Right lobe of liver (tissue), 6 donors: Measurements from ENCODE around the gene ATG10. TPM values are rescaled to one million over a fixed set of nuclear protein-coding genes. Genes with fewer than 3 reads are reported as not detected.

Source experiments
- ATAC-seq, 4 donors: fragments of 200-7000 bp; cut with Tn5 transposase; one replicate each; pipeline ENCODE4 v1.9.1; 2020; ENCODE audit warnings: mild to moderate bottlenecking in 4 of 4, moderate library complexity in 4 of 4
- DNase-seq, 3 donors: peaks; one replicate each; pipeline ENCODE4 v3.0.0-alpha.2; 2020
- H3K27ac ChIP-seq, 3 donors: fragments of 200-600 bp; one replicate each; pipeline ENCODE4 v1.8.0; 2022
- H3K27me3 ChIP-seq, 2 donors: fragments of 200-600 bp; one replicate each; pipeline ENCODE4 v1.8.0; 2022
- H3K36me3 ChIP-seq, 4 donors: fragments of 200-600 bp; sonication (generic) in 1 of 4; one replicate each; pipeline versions ENCODE4 v1.5.1 to v1.8.0; 2017 to 2022; ENCODE audit warnings: control low read depth in 1 of 4
- H3K4me1 ChIP-seq, 4 donors: fragments of 200-600 bp; sonication (generic) in 1 of 4; one replicate each; pipeline versions ENCODE4 v1.5.1 to v1.8.0; 2017 to 2022; ENCODE audit warnings: control low read depth in 1 of 4
- H3K4me3 ChIP-seq, 3 donors: fragments of 200-600 bp; one replicate each; pipeline ENCODE4 v1.8.0; 2022
- H3K9me3 ChIP-seq, 4 donors: fragments of 200-600 bp; sonication (generic) in 1 of 4; one replicate each; pipeline versions ENCODE4 v1.5.1 to v1.8.0; 2017 to 2022; ENCODE audit warnings: control low read depth in 1 of 4
- CTCF ChIP-seq, 4 donors: fragments of 200-600 bp in 3 of 4; fragments of 450-650 bp in 1 of 4; IDR thresholded peaks; one replicate each; pipeline versions ENCODE4 v1.5.1 to v1.8.0; 2016 to 2022; ENCODE audit warnings: antibody characterized with exemption in 4 of 4, mild to moderate bottlenecking in 2 of 4
- POLR2A ChIP-seq: fragments of 450-650 bp; IDR thresholded peaks from one replicate; pipeline ENCODE4 v1.6.1; 2017; ENCODE audit warnings: antibody characterized with exemption, mild to moderate bottlenecking
- WGBS: methylation state at CpG from one replicate; pipeline ENCODE4 v1.1.6; 2018; ENCODE audit warnings: low coverage, low lambda C conversion rate; ENCODE audit not compliant: insufficient coverage; ENCODE audit errors: missing lambda C conversion rate; 5-methylcytosine and 5-hydroxymethylcytosine counted together
- intact Hi-C, 2 donors: fragments of 100-400 bp; cut with DNase I; formaldehyde crosslinking; loops; one replicate each; pipeline versions ENCODE4 v1.11.2 to v1.14.1; 2022
- total RNA-seq, 6 experiments: library from RNA; depleted of rRNA in 2 of 6; stranded (reverse); fragments of >200 nt in 2 of 6; fragmentation: NEBNext Ultra II Directional in 3 of 6; extraction: Animal tissue kit (Norgen Biotek cat#: 25700) in 3 of 6; gene quantifications; one replicate each; pipeline versions ENCODE4 v1.1.0 to v1.2.4, GENCODE V29; 2016 to 2023
- donor health status: DM: no; HTN: yes; CAD: no.
- donor health status: DM: no; HTN: no; CAD: no.
- donor health status: DM: no; HTN: no; CAD: no.
- donor health status: DM: no; HTN: yes; CAD: no.
- donor health status: DM: no; HTN: yes; CAD: no.

The ATG10 gene
- total RNA-seq, 6 experiments from 2014 or later: 2.9 to 8.0 (median 4.4) TPM

DNA sequence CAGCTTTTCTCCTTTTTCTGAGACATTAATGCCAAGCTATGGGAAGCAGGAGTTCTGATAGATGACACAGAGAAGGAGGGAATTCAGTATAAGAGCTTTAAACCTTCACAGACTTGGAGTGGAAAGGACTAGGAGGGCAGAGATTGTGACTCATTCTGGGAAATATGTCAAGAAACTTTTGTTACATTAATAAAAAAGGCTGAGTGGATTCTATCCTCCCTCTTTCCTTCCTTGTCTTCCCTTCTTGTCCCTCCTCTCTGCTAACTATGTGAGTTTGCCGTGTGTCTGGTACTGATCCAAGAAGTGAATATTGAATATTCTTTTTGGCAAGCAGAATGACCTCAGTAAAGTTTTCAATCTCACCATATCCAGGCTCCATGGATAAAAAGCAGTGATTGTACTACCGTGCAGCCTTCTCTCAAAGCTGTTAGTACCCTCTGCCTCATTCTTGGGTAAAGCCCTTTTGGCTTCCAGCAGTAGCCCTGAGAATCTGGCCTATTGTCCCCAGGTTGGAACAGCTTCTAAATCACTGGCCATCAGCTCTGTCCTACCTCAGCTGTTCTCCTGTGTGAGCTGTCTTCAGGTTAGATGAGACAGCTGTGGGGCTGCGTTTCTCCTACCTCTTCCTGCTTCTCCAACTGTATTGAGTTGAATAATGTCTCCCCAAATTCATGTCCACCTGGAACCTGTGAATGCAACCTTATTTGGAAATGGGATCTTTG is 73.9 kb downstream of the ATG10 start:
- DNase-seq: no peak
- Histone ChIP-seq H3K4me1 (no peaks in the 10 kb centered on the region), H3K9me3 (no peaks in the 10 kb centered on the region), H3K36me3 (no peaks in the 10 kb centered on the region), H3K27ac (no peak overlapping the region), H3K27me3 (no peaks in the 10 kb centered on the region), H3K4me3 (no peak overlapping the region)
- intact Hi-C loops: no loop called here
- no peak for ATAC-seq
- no peak for TF ChIP-seq POLR2A
- TF ChIP-seq CTCF (IDR thresholded peaks at IDR 0.05): no peak
- WGBS: 71% methylated on average over 3 of the region's 3 CpGs

DNA sequence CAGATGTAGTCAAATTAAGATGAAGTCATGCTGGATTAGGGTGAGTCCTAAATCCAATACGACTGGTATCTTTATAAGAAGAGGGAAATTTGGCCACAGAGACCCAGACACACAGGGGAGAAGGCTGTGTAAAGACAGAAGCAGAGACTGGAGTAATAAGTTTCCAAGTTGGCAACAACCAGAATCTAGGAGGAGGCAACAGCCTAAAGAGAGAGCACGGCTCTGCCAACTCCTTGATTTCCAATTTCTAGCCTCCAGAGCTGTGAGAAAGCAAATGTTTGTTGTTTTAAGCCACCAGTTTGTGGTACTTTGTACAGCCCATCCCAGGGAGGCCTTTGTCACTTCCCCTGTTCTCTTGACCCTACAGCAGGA is 74.4 kb downstream of the ATG10 start:
- Histone ChIP-seq H3K27ac (no peak overlapping the region), H3K4me1 (no peaks in the 10 kb centered on the region), H3K4me3 (no peak overlapping the region), H3K27me3 (no peaks in the 10 kb centered on the region), H3K36me3 (no peaks in the 10 kb centered on the region), H3K9me3 (no peaks in the 10 kb centered on the region)
- DNase-seq (no peak), ATAC-seq (no peak)
- intact Hi-C loops: no loop called here
- 92% methylated on average over 2 of the region's 2 CpGs for WGBS
- TF ChIP-seq CTCF (IDR thresholded peaks at IDR 0.05): no peak
- no peak for TF ChIP-seq POLR2A

DNA sequence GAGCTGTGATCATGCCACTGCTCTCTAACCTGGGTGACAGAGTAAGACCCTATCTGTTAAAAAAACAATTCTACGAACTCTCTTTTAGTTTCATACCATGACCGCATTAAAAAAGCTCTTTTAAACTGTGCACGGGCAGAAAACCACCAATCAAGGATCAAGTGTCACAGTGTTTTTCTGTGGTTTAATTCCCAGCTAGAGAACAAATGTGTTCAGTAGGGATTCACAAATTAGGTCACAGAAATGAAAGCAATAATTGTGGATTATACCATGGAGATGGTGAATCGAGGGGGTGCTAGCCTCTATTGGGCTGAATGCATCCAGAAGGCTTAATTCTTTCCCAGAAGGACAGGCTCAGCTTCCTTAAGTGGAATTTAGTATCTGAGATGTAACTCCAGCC is 79.1 kb downstream of the ATG10 start:
- no peak for DNase-seq
- WGBS: 93% methylated on average over 4 of the region's 4 CpGs
- Histone ChIP-seq H3K4me1 (no peaks in the 10 kb centered on the region), H3K4me3 (no peak overlapping the region), H3K27ac (no peak overlapping the region), H3K36me3 (no peaks in the 10 kb centered on the region), H3K9me3 (no peaks in the 10 kb centered on the region), H3K27me3 (no peaks in the 10 kb centered on the region)
- intact Hi-C loops: no loop called here
- no peak for ATAC-seq
- TF ChIP-seq POLR2A: no peak
- no peak for TF ChIP-seq CTCF (IDR thresholded peaks at IDR 0.05)

DNA sequence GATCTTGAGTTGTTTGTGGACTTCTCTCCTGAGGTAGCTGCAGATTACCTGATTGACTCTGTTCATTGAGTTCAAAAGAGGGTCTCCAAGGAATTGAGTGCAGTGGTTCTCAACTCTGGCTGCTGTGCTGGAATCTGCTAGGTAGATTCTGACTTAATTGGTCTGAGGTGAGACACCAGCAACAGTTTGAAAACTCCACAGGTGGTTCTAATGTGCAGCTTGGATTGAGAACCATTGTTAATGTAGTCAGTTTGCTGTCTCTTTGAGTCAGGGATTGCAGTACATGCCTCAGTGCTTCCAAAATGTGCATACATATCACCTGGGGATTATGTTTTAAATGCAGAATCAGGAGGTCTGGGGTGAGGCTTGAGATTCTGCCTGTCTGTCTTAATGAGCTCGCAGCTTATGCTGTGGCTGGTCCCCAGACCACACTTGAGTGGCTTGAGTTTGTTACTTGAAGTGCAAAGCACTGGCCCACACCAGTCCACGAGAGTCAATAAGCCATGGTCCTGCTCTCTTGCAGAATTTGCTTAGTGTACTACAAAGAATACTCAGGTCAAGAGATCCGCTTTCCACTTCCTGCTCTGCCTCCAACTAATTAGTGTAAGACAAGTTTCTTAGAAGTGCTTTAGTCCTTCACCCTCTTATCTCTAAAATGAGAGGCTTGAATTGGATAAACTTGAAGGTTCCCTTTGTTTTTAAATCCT is 82.3 kb downstream of the ATG10 start:
- H3K27me3 ChIP-seq: no peaks in the 10 kb centered on the region
- WGBS: 58% methylated on average over 2 of the region's 3 CpGs
- no peak for TF ChIP-seq POLR2A
- no peak for TF ChIP-seq CTCF (IDR thresholded peaks at IDR 0.05)
- no peak for DNase-seq
- H3K4me3 ChIP-seq: no peak overlapping the region
- no peak overlapping the region for H3K27ac ChIP-seq
- intact Hi-C loops: no loop called here
- ATAC-seq: no peak
- no peaks in the 10 kb centered on the region for H3K9me3 ChIP-seq
- H3K36me3 ChIP-seq: no peaks in the 10 kb centered on the region
- H3K4me1 ChIP-seq: no peaks in the 10 kb centered on the region
